Pancreas (tissue), 10 donors: Measurements from ENCODE around the gene TEC. TPM values are rescaled to one million over a fixed set of nuclear protein-coding genes. Genes with fewer than 3 reads are reported as not detected.
"Not testable (repeated sequence)": the region's sequence is repeated elsewhere in the genome, so short reads cannot be mapped to it uniquely, and the experiment has no call there.

Experiments used
- ATAC-seq, 4 donors: fragments of 200-7000 bp; cut with Tn5 transposase; one replicate each; pipeline versions ENCODE4 v1.8.0 to v1.9.1; 2020; ENCODE audit warnings: mild to moderate bottlenecking in 4 of 4, moderate library complexity in 4 of 4
- DNase-seq, 6 donors: peaks; one replicate each; pipeline ENCODE4 v3.0.0-alpha.2; 2020
- FAIRE-seq: peaks from 2 replicates; lab custom pipeline; 2012; peaks lifted over from hg19 to GRCh38; lab: Jason Lieb, UNC
- H3K27ac ChIP-seq, 4 donors: fragments of 200-600 bp; sonication (generic); 1 replicate in 3 of 4; 2 replicates in 1 of 4; pipeline versions ENCODE4 v1.5.0 to v1.8.0; 2020
- H3K27me3 ChIP-seq, 4 donors: fragments of 200-600 bp; one replicate each; pipeline ENCODE4 v1.8.0; 2021
- H3K36me3 ChIP-seq, 3 donors: fragments of 200-600 bp; sonication (generic) in 1 of 3; one replicate each; pipeline versions ENCODE4 v1.5.0 to v1.8.0; 2020 to 2021
- H3K4me1 ChIP-seq, 3 donors: fragments of 200-600 bp; one replicate each; pipeline ENCODE4 v1.8.0; 2021
- H3K4me3 ChIP-seq, 4 donors: fragments of 200-600 bp; sonication (generic) in 2 of 4; one replicate each; pipeline versions ENCODE4 v1.5.0 to v1.8.0; 2020 to 2021
- H3K9me3 ChIP-seq, 4 donors: fragments of 200-600 bp; one replicate each; pipeline ENCODE4 v1.8.0; 2021
- WGBS, 2 donors: extraction: QIAGEN DNeasy Blood & Tissue Kit; methylation state at CpG; one replicate each; pipeline ENCODE4 v1.1.7; 2013; 5-methylcytosine and 5-hydroxymethylcytosine counted together
- intact Hi-C, 3 donors: fragments of 100-400 bp; cut with DNase I; formaldehyde crosslinking; loops; one replicate each; pipeline versions ENCODE4 v1.11.1 to v1.14.2; 2022
- polyA plus RNA-seq, 2 donors: library from polyadenylated mRNA; stranded (reverse); fragments of 200-250 nt; gene quantifications; one replicate each; pipeline ENCODE4 v1.2.3, GENCODE V29; 2013
- total RNA-seq, 6 donors: library from RNA; stranded (reverse); fragmentation: NEBNext Ultra II Directional in 4 of 6; extraction: Animal tissue kit (Norgen Biotek cat#: 25700) in 4 of 6; gene quantifications; one replicate each; pipeline versions ENCODE4 v1.2.1 to v1.2.4, GENCODE V29; 2021 to 2023
- TF ChIP-seq, protein P1 (sequence below), 4 donors: fragments of 200-600 bp; sonication (generic) in 3 of 4; IDR thresholded peaks; one replicate each; pipeline versions ENCODE4 v1.5.0 to v1.8.0; 2021; ENCODE audit warnings: antibody characterized with exemption in 4 of 4
- donor health status: healthy with polysubstance abuse.
- donor health status: DM: no; HTN: no; CAD: no; lungs with moderate emphysema.
- donor health status: DM: no; HTN: no; CAD: no.
- donor health status: control.
- donor health status: control.
- donor health status: Bipolar disorder and iron deficiency.
- donor health status: DM: yes; HTN: yes; CAD: no.
- donor health status: DM: no; HTN: no; CAD: no.
- donor health status: DM: no; HTN: no; CAD: no.
- donor health status: DM: yes; HTN: yes; CAD: no.

Gene TEC
- total and polyA plus RNA-seq, 8 donors, result 0.49 to 3.0 (median 0.97) TPM

DNA sequence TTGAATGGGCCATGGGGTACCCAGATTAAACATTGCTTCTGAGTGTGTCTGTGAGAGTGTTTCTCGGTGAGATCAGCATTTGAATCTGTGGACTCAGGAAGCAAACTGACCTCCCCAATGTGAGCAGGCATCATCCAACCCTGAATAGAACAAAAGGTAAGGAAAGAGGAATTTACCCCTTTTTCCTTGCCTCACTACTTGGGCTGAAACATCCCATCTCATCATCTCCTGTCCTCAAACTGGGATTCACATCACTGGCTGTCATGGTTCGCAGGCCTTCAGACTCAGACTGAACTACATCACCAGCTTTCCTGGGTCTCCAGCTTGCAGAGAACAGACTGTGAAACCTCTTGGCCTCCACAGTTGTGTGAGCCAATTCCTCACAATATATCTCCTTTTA lies 47.1 kb downstream of the TEC start:
- FAIRE-seq, result no peak
- Histone ChIP-seq H3K4me3 (no peak overlapping the region), H3K27ac (no peak overlapping the region), H3K9me3 (no peaks in the 10 kb centered on the region), H3K4me1 (no peaks in the 10 kb centered on the region), H3K36me3 (no peaks in the 10 kb centered on the region), H3K27me3 (no peaks in the 10 kb centered on the region)
- intact Hi-C loops, result no loop called here
- TF ChIP-seq, protein P1, sequence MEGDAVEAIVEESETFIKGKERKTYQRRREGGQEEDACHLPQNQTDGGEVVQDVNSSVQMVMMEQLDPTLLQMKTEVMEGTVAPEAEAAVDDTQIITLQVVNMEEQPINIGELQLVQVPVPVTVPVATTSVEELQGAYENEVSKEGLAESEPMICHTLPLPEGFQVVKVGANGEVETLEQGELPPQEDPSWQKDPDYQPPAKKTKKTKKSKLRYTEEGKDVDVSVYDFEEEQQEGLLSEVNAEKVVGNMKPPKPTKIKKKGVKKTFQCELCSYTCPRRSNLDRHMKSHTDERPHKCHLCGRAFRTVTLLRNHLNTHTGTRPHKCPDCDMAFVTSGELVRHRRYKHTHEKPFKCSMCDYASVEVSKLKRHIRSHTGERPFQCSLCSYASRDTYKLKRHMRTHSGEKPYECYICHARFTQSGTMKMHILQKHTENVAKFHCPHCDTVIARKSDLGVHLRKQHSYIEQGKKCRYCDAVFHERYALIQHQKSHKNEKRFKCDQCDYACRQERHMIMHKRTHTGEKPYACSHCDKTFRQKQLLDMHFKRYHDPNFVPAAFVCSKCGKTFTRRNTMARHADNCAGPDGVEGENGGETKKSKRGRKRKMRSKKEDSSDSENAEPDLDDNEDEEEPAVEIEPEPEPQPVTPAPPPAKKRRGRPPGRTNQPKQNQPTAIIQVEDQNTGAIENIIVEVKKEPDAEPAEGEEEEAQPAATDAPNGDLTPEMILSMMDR (IDR thresholded peaks at IDR 0.05), result no peak
- no peak for DNase-seq
- 89 to 90% methylated on average over 2 of the region's 2 CpGs for WGBS, 2 donors
- no peak for ATAC-seq

- H3K9me3 ChIP-seq, ATAC-seq, FAIRE-seq, H3K36me3 ChIP-seq, H3K4me3 ChIP-seq, H3K4me1 ChIP-seq, H3K27me3 ChIP-seq, intact Hi-C loops, DNase-seq, H3K27ac ChIP-seq: not testable (repeated sequence)
- WGBS, 2 donors, result 86 to 88% methylated on average over 8 of the region's 8 CpGs
Measured at GRCh38 chr4:48219430-48219829, 50.2 kb downstream of the TEC start.

- H3K27me3 ChIP-seq, result no peaks in the 10 kb centered on the region
- H3K4me3 ChIP-seq, result no peak overlapping the region
- ATAC-seq (no peak), FAIRE-seq (no peak), DNase-seq (no peak)
- TF ChIP-seq, protein P1 (IDR thresholded peaks at IDR 0.05), result no peak
- H3K9me3 ChIP-seq, result no peaks in the 10 kb centered on the region
- no peaks in the 10 kb centered on the region for H3K4me1 ChIP-seq
- 96 to 98% methylated on average over 1 of the region's 1 CpG for WGBS, 2 donors
- no peak overlapping the region for H3K27ac ChIP-seq
- intact Hi-C loops, result no loop called here
- no peaks in the 10 kb centered on the region for H3K36me3 ChIP-seq
Measured at GRCh38 chr4:48216563-48216962, 53.1 kb downstream of the TEC start.

GRCh38 chr4:48215977-48216376 lies 53.7 kb downstream of the TEC start:
- no peak for FAIRE-seq
- Histone ChIP-seq H3K27me3 (no peaks in the 10 kb centered on the region), H3K4me1 (no peaks in the 10 kb centered on the region), H3K36me3 (no peaks in the 10 kb centered on the region), H3K9me3 (no peaks in the 10 kb centered on the region), H3K27ac (no peak overlapping the region), H3K4me3 (no peak overlapping the region)
- 88 to 92% methylated on average over 1 of the region's 1 CpG for WGBS, 2 donors
- intact Hi-C loops, result no loop called here
- ATAC-seq, result no peak
- TF ChIP-seq, protein P1 (IDR thresholded peaks at IDR 0.05), result no peak
- no peak for DNase-seq

DNA sequence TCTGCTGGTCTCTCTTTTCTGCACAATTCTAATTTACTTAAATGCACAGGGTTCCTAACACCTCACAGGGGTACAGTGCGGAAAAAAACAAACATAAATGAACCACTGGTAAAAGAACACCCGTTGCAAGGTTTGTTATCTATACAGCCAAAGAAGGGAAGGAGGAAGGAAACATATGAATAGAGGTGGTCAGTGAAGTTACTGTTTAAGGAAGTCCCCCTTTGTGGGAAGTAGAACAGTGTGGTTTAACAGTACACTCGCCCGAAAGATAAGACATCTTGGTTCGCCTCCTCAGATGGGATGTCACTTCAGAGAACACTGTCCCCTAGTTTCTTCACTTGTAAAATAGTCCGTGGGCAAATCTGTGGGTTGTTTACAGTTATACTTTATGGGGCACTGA lies 57.5 kb downstream of the TEC start:
- no peak overlapping the region for H3K4me3 ChIP-seq
- no peaks in the 10 kb centered on the region for H3K9me3 ChIP-seq
- intact Hi-C loops, result no loop called here
- no peak for DNase-seq
- no peak for ATAC-seq
- TF ChIP-seq, protein P1 (IDR thresholded peaks at IDR 0.05), result no peak
- H3K36me3 ChIP-seq, result no peaks in the 10 kb centered on the region
- H3K4me1 ChIP-seq, result no peaks in the 10 kb centered on the region
- no peaks in the 10 kb centered on the region for H3K27me3 ChIP-seq
- WGBS, 2 donors, result 72 to 86% methylated on average over 6 of the region's 6 CpGs
- FAIRE-seq, result no peak
- H3K27ac ChIP-seq, result no peak overlapping the region

DNA sequence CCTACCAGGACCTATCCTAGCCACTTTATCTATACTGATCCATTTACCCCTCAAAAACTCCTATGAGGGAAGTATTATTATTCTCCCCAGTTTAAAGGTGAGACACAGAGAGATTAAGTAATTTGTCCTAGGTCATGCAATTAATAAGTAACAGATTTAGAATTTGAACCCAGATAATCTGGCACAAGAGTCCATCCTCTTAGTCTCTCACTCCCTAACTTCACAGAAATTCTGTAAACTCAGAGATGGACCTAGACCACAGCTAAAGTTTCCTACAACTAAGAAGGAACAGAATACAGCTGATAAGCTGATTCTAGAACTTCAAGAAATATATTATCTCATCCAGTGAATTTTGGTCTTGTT lies 58.7 kb downstream of the TEC start:
- intact Hi-C loops, result no loop called here
- DNase-seq (no peak), FAIRE-seq (no peak)

More for the DNA sequence above, 58.7 kb downstream of the TEC start:
- no peaks in the 10 kb centered on the region for H3K27me3 ChIP-seq
- no peaks in the 10 kb centered on the region for H3K9me3 ChIP-seq
- H3K36me3 ChIP-seq, result no peaks in the 10 kb centered on the region
- no peak overlapping the region for H3K4me3 ChIP-seq
- TF ChIP-seq, protein P1 (IDR thresholded peaks at IDR 0.05), result no peak
- no peak for ATAC-seq
- no peak overlapping the region for H3K27ac ChIP-seq
- no peaks in the 10 kb centered on the region for H3K4me1 ChIP-seq
